ENCODE measurements around the gene ATP2A3.

The ATP2A3 gene

DNA sequence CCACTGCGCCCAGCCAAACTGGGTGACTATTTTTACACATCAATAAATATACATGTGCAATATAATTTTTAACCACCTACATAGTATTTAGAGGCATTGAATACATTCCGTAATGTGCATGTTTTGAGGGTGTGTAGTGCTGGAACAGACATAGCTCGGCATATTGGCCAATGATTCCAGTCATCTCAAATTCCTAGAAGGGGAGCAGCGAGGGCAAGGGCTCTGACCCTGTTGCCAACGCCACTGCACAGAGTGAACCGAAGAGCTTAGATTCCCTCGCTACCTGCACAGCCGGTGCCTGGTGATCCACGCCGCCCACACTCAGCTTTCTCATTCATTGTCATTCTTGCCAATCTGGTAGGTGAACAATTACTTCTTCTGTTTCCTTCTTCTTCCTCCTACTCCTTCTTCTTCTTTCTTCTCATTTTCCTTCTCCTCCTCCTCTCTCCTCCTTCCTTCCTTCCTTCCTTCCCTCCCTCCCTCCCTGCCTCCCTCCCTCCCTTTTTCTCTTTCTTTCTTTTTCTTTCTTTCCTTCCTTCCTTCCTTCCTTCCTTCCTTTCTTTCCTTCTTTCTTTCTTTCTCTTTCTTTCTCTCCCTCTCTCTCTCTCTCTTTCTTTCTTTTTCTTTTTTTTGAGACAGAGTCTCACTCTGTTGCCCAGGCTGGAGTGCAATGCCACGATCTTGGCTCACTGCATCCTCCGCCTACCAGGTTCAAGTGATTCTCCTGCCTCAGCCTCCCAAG lies 26.3 kb upstream of the ATP2A3 start:
- DNase-seq = peak; percentile 14

DNA sequence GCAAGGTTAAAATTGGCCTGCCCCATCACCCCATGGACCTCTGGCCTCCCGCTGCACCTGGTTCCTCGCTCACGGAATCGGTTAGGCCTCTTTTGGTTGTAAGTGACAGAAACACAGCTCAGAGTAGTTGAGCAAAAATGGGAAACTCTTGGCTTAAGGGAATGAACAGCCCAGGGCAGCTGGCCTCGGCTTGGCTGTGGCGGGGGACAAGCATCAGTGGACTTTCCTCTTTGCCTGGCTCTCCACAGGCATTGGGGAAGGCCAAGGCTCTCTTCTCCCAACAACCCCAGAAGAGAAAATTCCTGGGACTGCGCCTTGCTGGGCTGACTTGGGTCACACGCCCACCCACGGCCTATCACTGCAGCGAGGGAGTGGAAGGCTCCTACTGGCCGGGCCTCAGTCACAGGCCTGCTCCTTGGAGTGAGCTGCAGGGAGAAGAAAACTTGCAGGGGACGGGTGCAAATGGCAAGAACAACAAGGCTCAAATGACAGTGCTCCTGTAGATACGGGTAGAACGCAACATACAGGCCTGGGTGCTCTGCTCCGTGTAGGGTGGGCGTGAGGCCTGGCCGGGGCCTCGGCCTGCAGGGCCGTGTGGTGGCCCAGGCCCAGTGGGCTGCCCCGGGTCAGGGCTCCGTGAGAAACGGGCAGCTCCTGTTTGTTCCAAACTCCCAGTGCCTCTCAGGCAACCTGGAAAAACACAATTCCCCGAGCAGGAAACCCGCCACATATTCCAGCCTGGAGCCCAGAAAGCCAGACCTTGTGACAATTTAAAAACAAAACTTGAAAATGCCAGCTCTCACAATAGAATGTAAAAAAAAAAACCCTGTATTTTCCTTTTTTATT lies 25.0 kb upstream of the ATP2A3 start:
- DNase-seq = no peak

DNA sequence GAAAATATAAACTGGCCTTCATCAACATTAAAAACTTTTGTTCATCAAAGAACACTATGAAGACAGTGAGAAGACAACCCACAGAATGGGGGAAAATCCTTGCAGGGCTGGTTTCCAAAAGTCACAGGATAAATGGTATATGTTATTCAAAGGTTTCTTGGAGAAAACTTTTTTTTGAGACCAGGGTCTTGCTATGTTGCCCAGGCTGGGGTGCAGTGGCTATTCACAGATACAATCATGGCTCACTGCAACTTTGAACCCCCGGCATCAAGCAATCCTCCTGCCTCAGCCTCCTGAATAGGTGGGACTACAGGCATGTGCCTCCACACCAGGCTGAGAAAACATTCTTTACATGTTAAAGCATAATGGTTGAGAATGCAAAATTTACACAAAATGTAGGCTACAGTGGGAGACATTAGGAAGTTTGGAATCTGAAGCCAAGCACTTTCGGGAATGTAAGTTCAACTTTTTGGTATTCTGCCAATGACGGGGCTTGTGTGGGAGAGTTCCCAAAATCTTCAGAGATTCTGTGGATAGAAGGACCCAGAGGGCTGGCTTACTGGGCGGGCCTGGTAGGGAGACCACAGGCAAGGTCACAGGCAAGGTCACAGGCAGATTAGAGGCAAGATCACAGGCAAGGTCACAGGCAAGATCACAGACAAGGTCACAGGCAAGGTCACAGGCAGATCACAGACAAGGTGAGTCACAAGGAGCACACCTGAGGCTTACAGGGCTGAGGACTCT lies 24.2 kb upstream of the ATP2A3 start:
- peak; percentile 65 for DNase-seq

DNA sequence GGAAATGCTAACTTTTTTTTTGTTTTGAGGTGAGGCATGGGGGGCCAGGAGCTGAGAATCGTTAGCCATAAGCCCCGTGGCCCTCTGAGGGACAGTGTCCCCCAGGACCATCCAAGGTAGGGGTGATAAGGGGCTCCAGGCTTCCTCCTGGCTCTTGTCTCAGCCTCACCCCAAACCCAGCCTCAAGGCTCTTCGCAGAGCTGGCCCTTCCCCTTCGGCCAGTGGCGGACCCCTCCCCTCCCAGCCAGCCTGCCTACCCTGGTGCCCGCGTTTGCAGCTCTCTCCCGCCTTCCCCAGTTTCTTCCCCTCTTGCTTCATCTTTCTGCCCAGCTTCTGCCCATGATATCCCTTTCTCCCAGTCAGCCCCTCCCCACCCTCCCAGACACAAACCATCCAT lies 22.7 kb upstream of the ATP2A3 start:
- DNase-seq = no peak

DNA sequence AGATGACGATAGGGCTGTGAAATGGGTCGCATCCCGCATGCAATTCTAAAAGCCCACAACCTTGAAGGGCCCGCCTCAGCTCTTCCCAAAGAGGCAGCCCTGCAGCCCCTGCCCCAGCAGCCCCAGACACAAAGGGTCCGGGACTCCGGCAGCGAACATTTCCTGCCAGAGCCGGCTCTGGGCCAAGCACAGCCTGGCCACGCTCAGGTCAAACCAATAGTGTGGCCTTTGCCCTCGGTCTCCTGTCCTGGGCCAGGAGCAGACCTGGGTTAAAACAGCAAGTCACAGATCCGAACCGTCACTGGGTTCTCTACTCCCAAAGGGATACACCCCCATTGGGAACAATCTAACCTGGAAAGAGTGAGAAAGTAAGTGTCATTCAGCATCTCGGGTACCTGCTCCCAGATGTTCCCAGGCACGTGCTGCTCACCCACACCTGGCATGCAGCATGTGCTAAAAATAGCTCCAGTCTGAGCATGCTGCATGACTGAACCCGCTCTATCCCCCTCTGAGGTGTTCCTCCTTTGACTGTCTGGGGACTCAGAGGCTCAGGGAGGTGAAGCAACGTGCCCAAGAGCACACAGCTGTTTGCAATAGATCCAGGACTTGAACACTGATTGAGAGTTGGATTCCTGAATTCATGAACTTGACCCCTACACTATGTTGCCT lies 22.2 kb upstream of the ATP2A3 start:
- no peak for DNase-seq

DNA sequence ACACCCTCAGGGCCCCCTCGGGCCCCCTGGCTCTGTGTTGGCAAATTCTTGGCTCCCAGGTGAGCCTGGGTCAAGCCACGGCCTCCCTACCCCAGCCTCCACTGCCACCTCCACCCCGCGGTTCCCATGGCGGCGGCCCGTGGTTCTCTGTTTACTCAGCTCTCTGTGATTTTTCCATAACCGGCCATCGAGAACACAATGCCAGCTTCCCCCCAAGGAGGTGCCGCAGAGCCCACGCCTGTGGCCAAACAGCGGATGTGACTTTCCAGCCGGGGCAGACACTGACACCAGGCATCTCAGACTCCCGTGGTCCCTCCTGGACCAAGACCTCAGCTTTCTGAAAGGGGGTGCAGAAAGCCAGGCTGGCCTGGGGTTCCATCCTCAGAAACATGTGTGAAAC lies 21.6 kb upstream of the ATP2A3 start:
- DNase-seq = no peak

DNA sequence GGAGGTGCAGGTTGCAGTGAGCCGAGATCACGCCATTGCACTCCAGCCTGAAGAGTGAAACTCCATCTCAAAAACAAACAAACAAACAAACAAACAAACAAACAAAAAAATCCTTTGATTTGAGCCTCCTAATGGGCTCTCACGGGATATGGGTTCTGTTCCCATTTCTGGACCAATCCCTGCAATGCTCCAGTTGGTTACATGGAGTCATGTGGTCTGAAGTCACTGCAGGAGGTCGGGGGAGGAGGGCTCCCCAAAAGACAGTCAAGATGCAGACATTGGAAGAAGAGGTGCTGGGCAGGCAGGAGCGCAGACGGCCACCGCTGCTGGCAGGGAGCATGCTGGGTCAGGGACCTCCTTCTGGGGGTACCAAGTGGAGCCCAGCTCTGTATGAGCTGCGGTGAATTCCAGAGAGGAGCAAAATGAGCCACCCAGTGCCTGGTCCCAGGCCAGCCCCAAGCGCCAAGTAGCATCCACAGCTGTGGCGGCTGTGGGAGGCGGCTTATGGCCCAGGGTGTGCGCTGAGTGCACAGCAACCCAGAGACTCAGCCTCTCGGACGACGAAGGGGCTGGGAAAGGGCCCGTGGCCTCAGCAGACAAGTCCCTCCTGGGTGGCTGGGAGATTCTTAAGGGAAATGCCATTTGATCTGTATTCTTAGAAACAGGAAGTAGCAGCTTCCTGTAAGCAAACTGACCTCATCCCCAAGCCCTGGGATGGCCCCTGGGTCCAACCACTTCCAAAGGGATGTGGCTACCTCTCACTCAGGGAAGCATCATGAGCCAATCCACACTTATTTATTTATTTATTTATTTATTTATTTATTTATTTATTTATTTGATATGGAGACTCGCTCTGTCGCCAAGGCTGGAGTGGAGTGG lies 19.6 kb upstream of the ATP2A3 start:
- DNase-seq = peak; percentile 28

DNA sequence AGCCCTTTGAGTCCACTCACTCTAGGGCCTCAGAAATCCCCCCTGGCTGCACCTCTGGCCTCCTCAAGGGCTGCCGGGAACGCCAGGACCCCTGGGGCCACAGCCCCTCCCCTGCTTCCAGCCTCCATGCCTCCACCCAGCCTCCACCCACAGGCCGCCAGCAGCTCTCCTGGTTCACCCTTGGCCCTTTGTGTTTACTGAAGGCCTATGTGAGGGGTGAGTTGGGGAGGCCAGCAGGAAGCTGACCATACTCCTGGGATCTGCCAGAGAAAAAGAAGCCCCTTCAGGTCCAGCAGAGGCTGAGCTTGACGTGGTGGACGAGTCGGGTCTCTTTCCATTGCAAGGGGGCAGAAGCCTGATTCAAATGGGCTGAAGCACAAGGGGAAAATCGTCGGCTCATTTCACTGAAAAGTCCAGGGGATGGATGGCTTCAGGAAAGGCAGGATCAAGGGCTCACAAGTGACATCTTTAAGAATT lies 18.3 kb upstream of the ATP2A3 start:
- no peak for DNase-seq

DNA sequence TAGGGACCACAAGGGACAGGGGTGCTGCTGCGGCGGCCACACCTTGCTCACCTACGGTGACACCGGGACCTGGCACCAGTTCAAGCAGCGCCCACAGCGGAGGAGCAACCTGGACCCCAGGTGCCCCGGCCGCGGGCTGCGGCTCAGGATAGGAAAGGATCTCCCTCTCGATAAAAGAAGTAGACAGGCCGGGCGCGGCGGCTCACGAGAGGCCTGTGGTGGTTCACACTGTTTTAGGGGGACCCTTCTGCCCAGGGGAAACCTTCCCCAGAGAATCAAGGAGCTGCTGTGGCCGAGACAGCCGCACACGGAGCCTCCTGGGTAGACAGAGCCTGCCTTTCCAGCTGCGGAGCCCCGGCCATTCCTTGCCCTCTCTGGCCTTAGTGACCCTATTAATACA lies 17.9 kb upstream of the ATP2A3 start:
- DNase-seq = no peak

DNA sequence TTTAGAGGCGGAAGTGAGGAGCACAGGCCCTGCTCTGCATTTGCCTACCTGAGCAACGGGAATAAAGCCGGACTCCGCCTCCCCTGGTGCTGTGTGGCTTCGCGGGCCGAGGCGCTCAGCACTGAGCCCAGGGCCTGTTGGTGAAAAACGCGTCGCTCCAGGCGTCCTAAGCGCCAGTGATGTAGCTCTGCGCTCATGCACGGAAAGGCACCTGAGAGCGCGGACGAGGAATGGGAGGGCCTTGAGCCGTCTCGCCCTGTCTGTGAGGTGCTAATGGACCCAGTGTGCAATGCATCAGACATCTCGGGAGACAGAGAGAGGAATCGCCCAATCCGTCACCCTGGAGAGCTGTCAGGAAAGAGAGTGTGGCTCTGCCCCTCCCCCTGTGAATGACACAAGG lies 17.2 kb upstream of the ATP2A3 start:
- no peak for DNase-seq

DNA sequence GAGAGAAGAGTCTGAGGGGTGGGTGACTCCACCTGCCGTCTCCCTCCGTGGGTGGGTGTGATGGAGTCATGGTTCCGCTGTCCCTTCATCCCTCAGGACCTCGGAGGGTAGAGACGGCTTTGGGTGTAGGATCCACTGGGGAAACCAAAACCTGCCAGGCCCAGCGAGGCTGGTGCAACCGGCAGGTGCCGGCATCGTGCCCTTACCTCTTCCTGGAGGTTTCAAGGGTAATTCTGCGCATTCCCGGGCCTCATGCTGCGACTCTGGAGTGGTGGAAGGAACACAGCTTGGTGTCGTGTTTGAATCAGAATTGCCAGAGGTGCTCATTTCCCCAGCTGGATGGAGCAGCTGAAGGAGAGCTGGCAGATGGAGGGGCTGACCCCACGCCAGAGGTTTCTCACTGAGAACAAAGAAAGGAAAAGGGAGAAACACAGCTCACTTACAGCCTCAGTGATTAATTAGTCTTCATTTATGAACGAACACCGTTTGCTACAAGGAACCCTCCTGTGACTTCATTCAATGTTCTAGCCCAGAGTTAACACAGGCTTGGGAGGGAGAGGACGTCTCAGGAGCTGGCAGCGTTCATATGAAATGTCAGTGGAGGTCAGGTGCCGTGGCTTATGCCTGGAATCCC lies 16.3 kb upstream of the ATP2A3 start:
- no peak for DNase-seq

DNA sequence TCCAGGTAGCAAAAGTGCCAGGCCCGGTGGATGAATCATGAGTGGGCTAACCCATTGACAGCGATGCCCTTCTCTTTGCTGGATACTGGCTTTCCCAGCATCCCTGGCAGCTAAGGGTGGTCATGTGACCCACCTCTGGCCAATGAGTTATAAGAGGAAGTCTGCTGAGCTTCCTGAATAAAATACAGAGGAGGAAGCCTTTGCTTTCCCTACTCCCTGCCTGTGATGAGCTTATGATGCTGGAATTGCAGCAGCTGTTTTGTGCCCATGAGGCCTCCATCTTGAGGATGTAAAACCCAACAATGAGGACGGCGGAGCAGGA lies 15.0 kb upstream of the ATP2A3 start:
- DNase-seq = no peak

DNA sequence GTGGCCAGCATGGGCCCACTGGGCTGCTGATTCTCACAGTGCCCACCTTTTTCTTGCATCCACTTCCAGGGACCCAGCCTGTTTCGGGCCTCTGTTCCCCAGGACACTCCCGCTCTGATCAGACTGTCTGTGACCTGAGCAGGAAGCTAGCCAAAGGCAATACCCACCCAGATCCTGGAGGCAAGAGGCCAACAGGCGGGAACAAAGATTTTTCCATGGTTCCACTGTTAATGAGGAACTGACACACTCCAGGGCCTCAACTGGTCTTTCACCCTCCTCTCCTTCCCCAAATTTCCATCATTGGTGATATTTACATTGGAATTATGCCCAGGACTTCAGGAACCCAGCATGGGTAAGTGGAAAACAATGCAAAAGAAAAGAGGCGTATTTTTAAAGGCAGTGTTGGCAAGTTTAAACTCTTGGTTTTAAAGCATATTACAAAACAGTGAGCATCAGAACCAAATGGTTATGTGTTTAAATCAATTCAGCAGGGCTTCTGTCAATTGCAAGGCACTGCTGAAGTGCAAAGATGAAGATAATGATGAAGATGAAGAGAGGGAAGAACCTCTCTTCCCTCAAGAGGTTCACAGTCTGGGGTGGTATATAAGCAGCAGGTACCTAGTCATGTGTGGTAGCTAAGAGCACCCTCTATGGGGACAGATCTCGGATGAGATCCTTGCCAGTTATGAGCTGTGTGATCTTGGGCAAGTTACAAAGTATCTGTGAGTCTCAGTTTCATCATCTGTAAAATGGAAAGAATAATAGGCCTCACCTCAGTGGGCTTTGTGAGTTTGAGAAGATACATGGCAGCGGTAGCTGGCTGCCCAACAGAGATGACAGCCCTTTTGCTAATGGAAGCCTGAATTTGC lies 14.4 kb upstream of the ATP2A3 start:
- DNase-seq = no peak

DNA sequence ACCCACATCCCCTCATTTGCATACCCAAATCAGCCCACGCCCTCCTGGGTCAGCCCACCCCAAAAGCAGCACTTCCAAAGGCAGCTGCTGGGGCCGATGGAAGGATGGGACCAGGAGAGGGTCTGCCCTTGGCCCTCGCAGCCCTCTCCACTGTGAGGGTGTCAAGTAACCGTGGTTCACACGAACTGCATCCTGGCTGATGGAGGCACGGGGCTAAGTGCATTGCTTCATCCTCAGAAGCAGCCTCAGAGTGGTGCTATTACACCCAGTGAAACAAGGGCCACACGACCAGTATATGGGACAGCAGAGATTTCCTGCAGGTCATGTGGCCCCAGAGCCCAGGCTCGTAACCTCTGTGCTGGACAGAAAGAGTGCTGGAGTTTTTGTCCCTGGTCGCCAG lies 13.2 kb upstream of the ATP2A3 start:
- no peak for DNase-seq

DNA sequence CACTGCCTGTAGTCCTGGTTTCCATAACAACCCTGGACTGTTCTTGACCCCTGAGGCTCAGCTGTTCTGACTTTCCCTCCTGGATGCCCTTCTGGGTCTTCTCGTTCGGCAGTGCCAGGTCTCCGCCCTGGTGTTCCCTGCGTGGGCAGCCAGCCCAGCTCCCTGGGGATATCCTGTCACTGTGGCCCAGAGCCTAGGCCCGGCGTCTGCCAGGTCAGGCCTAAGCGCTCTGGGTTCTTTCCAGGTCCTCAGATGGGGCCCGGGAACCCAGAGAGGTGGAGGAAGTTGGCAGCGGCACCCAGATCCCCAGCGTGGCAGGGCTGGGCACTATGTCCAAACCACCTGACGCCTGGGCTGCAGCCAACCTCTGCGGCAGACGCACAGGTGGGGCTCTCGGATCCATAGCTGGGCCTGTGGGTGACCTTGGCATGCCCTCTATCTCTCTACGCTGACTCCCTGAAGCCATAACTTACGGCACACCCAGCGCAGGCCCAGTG lies 12.5 kb upstream of the ATP2A3 start:
- DNase-seq = no peak

DNA sequence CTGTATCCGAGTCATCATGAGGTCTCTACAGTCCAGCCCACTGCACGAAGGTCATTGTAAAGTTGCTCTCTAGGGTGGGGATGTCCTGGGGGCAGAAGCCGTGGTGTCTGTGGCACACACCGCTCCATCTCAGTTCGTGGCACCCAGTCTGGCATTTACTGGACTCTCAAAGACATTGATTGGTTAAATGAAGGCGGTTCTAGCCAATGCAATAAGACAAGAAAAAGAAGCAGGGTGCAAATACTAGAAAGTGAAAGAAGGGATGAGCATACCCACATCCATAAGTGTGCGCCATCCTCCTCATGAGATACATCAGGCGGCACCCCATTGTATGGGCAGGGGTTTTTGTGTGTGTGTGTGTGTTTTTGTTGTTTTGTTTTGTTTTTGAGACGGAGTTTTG lies 10.7 kb upstream of the ATP2A3 start:
- DNase-seq = no peak

DNA sequence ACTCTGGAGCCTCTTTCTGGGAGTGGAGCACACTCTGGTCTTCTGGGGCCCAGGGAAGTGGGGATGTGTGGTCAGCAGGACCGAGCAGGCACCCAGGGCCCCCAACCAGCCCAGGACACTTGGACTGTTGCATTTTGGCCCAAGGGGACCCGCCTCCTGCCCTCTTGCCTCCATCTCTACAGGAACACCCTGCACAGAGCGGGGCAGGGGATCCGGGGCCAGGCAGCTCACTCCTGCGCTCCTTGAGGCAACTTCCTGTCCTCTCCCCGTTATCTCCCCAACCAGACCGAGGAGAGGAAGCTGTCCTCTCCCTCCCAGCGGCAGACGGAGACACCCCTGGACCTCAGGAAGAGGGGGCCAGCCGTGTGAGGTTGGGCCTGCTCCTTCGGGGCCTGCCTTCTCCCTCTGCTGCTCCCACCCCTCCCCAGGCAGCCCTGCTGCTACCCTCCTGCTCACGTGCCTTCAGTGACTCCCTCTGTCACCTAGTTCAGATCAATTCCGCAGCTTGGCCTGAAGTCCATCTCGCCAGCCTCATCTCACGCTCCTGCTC lies 10.0 kb upstream of the ATP2A3 start:
- DNase-seq = no peak

DNA sequence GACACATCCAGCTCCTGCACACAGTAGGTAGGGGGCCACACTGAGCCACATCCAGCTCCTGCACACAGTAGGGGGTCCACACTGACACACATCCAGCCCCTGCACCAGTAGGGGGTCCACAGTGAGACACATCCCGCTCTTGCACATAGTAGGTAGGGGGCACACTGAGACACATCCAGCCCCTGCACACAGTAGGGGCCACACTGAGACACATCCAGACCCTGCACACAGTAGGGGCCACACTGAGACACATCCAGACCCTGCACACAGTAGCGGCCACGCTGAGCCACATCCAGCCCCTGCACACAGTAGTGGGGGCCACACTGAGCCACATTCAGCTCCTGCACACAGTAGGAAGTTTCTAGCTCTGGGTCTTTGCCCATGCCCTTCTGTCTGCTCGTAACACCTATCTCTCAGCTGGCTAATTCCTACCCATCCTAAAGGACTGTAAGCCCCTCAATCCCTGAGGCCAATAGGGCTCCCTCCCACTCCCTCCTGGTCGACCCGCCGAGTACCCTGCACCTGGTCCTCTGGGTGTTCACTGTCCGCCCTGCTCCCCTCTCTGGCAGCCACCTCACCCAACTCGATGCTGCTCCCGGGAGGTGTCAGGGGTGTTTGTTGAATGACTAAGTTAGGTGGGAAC lies 9.4 kb upstream of the ATP2A3 start:
- no peak for DNase-seq

DNA sequence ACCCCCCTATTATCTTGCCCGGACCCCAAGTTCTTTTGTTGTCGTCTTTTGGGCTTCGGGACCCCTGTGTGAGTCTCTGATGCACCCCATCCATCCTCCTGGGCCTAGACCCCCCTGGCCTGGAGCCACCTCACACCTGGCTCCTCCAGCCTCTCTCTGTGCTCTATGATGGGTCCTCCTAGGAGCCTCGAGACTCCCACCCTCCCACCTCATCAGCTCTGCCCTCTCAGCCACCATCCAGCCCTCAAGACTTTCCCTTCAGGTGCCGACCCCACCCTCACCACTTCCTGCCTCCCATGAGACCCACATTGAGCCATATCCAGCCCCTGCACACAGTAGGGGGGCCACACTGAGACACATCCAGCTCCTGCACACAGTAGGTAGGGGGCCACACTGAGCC lies 8.7 kb upstream of the ATP2A3 start:
- no peak for DNase-seq

DNA sequence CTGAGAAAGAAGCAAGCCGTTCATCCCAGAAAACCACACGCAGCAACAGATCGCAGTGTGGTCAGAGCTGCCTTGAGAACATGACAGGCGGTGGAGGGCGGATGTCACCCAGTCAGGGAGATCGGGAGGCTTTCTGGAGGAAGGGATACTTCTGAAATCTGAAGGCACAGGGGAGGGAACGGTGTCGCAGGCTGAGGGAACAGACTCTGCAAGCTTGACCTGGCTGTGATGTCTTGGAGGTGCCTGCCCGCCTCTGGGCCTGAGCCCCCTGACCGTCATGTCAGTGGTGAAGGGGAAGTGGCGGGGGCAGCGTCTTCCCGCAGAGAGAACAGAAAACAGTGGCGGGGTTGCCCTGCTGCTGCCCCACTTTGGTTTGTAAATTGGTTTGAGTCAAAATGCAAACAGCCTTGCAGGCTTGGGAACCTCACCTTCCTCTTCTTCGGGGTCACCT lies 8.1 kb upstream of the ATP2A3 start:
- no peak for DNase-seq

All from fibroblast of upper back skin (primary cell).